Breast epithelium (tissue), 4 donors: ENCODE results near the gene MAFG. TPM values are rescaled to one million over a fixed set of nuclear protein-coding genes. Genes with fewer than 3 reads are reported as not detected.
A peak's percentile ranks its signal among the peaks of the same experiment; 100 is the strongest.

Experiments
- DNase-seq, 2 donors: peaks; one replicate each; pipeline ENCODE4 v3.0.0-alpha.2; 2019; ENCODE audit warnings: low spot score in 2 of 2
- H3K27ac ChIP-seq, 2 donors: fragments of 200-600 bp; sonication (generic) in 1 of 2; one replicate each; pipeline ENCODE4 v1.5.1; 2016 to 2019; ENCODE audit warnings: mild to moderate bottlenecking in 1 of 2
- H3K27me3 ChIP-seq, 2 donors: fragments of 200-600 bp; sonication (generic) in 1 of 2; one replicate each; pipeline versions ENCODE4 v1.5.1 to v1.6.0; 2017 to 2019; ENCODE audit warnings: control low read depth in 1 of 2, mild to moderate bottlenecking in 1 of 2
- H3K36me3 ChIP-seq: fragments of 200-600 bp; one replicate; pipeline ENCODE4 v1.5.1; 2019
- H3K4me1 ChIP-seq, 2 donors: fragments of 200-600 bp; sonication (generic); one replicate each; pipeline ENCODE4 v1.5.1; 2016 to 2019; ENCODE audit warnings: control low read depth in 1 of 2
- H3K4me3 ChIP-seq, 3 donors: fragments of 200-600 bp; sonication (generic); 1 replicate in 2 of 3; 2 replicates in 1 of 3; pipeline ENCODE4 v1.5.1; 2016 to 2019; ENCODE audit warnings: mild to moderate bottlenecking in 3 of 3, moderate library complexity in 2 of 3
- H3K9me3 ChIP-seq, 2 donors: fragments of 200-600 bp; sonication (generic) in 1 of 2; one replicate each; pipeline ENCODE4 v1.5.1; 2016 to 2019; ENCODE audit warnings: control low read depth in 1 of 2
- POLR2A ChIP-seq: fragments of 450-650 bp; IDR thresholded peaks from one replicate; pipeline ENCODE4 v1.6.1; 2016; ENCODE audit warnings: antibody characterized with exemption, mild to moderate bottlenecking, moderate library complexity
- POLR2AphosphoS5 ChIP-seq, 3 donors: sonication (generic); formaldehyde crosslinking; IDR thresholded peaks; one replicate each; pipeline ENCODE4 v1.6.1; 2017; ENCODE audit warnings: antibody characterized with exemption in 3 of 3
- intact Hi-C: fragments of 100-400 bp; cut with DNase I; formaldehyde crosslinking; loops from one replicate; pipeline ENCODE4 v1.15.1; 2023; ENCODE audit warnings: low total_unique reads
- total RNA-seq, 3 donors: library from RNA; depleted of rRNA; stranded (reverse); fragments of >200 nt; gene quantifications; one replicate each; pipeline ENCODE4 v1.1.0, GENCODE V29; 2016
- TF ChIP-seq, protein P1 (sequence below), 3 donors: fragments of 450-650 bp; IDR thresholded peaks; one replicate each; pipeline ENCODE4 v1.5.1; 2016 to 2017; ENCODE audit warnings: antibody characterized with exemption in 3 of 3, mild to moderate bottlenecking in 3 of 3, moderate library complexity in 3 of 3

The MAFG gene
- total RNA-seq, 3 donors from 2014 or later: 12.3 to 15.2 (median 14.1) TPM

DNA sequence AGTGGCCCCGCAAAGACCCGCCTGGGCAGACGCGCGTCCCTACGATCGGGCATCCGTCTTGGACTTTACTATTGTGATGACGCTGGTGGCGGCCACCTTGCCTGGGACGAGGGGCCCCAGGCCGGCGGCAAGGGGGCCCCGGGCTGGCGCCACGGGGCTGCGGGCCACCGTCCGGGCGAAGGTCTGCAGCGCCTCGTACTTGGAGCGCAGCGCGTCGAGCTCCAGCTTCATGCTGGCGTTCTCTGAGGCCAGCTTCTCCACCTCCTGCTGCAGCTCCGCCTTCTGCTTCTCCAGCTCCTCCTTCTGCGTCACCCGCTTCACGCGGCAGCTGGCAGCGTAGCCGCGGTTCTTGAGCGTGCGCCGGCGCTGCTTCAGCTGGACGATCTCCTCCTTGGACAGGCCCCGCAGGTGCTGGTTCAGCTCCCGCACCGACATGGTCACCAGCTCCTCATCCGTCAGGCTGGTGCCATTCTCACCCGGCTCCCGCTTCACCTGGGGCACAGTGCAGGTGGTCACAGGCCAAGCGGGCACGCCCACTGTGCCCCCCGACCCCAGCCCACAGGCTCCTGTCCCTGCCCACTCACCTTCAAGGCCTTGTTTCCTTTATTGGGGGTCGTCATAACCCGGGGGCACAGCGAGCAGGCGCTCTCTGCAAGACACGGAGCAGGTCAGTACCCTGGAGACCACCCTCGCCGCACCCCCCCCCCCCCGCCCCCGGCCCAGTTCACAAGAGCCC is 4.8 kb downstream of the MAFG start:
- intact Hi-C loops: loop anchor here (5.0 kb wide), 1 partner anchor 820 kb away; no protein-coding TSS in a partner anchor
- Histone ChIP-seq H3K27ac (peak overlapping the region; percentile 23 to 41), H3K9me3 (no peaks in the 10 kb centered on the region), H3K36me3 (no peaks in the 10 kb centered on the region), H3K4me1 (peaks cover 9 to 11% of the 10 kb centered on the region in 2 donors), H3K4me3 (peak overlapping the region; percentile 14 to 52 (median 25)), H3K27me3 (no peaks in the 10 kb centered on the region)
- no peak for DNase-seq
- TF ChIP-seq POLR2AphosphoS5 (IDR thresholded peaks at IDR 0.05) (no peak), POLR2A (no peak)
- TF ChIP-seq, protein P1, sequence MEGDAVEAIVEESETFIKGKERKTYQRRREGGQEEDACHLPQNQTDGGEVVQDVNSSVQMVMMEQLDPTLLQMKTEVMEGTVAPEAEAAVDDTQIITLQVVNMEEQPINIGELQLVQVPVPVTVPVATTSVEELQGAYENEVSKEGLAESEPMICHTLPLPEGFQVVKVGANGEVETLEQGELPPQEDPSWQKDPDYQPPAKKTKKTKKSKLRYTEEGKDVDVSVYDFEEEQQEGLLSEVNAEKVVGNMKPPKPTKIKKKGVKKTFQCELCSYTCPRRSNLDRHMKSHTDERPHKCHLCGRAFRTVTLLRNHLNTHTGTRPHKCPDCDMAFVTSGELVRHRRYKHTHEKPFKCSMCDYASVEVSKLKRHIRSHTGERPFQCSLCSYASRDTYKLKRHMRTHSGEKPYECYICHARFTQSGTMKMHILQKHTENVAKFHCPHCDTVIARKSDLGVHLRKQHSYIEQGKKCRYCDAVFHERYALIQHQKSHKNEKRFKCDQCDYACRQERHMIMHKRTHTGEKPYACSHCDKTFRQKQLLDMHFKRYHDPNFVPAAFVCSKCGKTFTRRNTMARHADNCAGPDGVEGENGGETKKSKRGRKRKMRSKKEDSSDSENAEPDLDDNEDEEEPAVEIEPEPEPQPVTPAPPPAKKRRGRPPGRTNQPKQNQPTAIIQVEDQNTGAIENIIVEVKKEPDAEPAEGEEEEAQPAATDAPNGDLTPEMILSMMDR (IDR thresholded peaks at IDR 0.05): no peak

DNA sequence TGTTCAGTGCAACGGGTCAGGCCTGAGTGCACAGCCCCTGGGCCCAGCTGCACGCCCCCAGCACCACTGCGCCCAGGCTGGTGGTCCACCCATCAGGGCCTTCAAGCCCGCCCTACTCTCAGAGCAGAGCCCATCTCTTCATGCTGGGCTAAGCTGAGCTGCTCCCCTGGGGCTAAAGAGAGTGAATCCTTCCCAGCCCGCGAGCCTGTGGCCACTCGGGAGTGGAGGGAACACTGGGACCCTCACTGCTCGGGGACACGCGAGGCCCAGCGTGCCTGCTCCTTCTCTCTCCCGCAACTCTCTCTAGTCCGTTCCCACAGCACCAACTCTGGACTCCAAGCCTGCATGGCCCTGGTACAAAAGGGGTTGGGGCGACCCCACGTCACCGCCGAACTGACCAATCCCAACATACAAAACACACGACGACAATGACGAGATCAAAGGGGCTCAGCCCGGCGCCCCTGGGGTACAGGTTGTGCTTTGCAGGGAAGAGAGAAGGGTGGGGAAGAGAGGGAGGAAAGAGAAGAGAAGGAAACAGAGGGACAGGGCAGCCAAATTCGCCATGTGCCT is 5.5 kb downstream of the MAFG start:
- Histone ChIP-seq H3K4me3 (no peak overlapping the region), H3K9me3 (no peaks in the 10 kb centered on the region), H3K27me3 (no peaks in the 10 kb centered on the region), H3K4me1 (peaks cover 9 to 14% of the 10 kb centered on the region in 2 donors), H3K36me3 (no peaks in the 10 kb centered on the region), H3K27ac (no peak overlapping the region)
- DNase-seq: no peak
- TF ChIP-seq, protein P1 (IDR thresholded peaks at IDR 0.05): no peak
- TF ChIP-seq POLR2A (no peak), POLR2AphosphoS5 (IDR thresholded peaks at IDR 0.05) (no peak)
- intact Hi-C loops: loop anchor here (5.0 kb wide), 1 partner anchor 820 kb away; no protein-coding TSS in a partner anchor

DNA sequence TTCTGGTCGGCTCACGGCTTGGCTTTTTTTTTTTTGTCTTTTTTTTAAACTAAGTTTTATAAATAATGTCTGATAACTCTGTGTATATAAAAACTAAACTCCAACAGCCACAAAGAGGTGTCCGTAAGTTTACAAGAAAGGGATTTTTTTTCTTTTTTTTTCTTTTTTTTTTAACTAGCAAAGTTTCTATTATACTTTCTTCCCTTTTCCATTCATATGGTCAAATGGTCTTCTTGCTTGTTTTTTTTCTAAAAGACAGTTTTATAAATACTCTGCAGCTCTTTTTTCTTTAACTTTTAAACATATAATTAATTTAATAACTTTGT is 6.0 kb downstream of the MAFG start:
- H3K27me3 ChIP-seq: no peaks in the 10 kb centered on the region
- TF ChIP-seq POLR2AphosphoS5 (IDR thresholded peaks at IDR 0.05): no peak
- TF ChIP-seq, protein P1 (IDR thresholded peaks at IDR 0.05): no peak
- TF ChIP-seq POLR2A: no peak

DNA sequence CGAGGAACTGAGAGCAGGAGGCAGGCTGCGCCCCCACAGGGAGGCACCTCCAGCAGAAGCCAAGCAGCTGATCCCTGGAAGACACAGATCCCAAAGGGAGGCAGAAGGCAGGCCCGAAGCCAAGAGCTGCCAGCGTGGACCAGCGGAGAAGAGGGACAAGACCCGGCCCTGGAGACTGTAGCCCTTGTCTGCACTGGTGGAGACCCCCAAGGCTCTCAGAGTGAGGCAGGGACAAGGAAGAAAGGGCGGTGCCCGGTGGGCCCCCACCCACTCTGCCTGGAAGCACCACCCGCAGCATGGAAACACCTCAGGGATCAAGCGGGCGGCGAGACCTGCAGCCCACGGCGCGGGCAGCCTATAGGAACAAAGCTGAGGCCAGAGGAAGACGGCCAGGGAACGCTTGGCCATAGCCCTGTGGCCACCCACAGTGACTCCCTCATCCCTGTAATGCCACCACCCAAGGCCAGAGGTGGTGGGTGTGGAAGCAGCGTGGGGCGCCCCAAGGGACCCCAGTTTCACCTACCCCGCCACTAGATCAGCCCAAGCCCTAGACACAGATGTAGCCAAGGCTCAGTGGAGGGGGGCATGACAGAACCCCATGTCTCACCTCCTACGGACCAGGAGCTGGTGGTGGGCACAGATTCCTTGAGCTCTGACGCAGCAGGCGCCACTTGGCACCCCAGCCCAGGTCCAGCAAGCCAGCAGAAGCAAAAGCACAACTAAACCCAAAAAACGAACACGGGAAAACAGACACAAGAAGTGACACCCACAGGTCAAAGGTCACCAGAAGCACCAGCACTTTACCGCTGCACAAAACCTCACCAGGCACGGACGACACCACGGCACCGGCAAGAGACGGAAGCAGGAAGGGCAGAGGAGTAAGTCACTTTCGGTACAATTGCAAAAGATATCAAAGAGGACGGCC is 6.7 kb downstream of the MAFG start:
- H3K27me3 ChIP-seq: no peaks in the 10 kb centered on the region
- H3K4me1 ChIP-seq: peaks cover 12 to 16% of the 10 kb centered on the region in 2 donors
- DNase-seq: no peak

More for the DNA sequence above, 6.0 kb downstream of the MAFG start:
- intact Hi-C loops: loop anchor here (5.0 kb wide), 1 partner anchor 821 kb away; no protein-coding TSS in a partner anchor
- no peak overlapping the region for H3K27ac ChIP-seq
- DNase-seq: no peak
- no peak overlapping the region for H3K4me3 ChIP-seq
- H3K9me3 ChIP-seq: no peaks in the 10 kb centered on the region
- H3K36me3 ChIP-seq: no peaks in the 10 kb centered on the region
- H3K4me1 ChIP-seq: peaks cover 12 to 20% of the 10 kb centered on the region in 2 donors

More for the DNA sequence above, 6.7 kb downstream of the MAFG start:
- intact Hi-C loops: loop anchor here (5.0 kb wide), 1 partner anchor 821 kb away; no protein-coding TSS in a partner anchor
- TF ChIP-seq POLR2A: no peak
- TF ChIP-seq POLR2AphosphoS5 (IDR thresholded peaks at IDR 0.05): no peak
- TF ChIP-seq, protein P1 (IDR thresholded peaks at IDR 0.05): no peak
- H3K4me3 ChIP-seq: no peak overlapping the region
- no peaks in the 10 kb centered on the region for H3K9me3 ChIP-seq
- no peak overlapping the region for H3K27ac ChIP-seq
- no peaks in the 10 kb centered on the region for H3K36me3 ChIP-seq
